Activated CD4-positive, alpha-beta T cell treated with anti-CD3 and anti-CD28 coated beads, Interleukin-2, amount 10 ng/mL, durations not matched to agents 24 days and 14 days (primary cell): Measurements from ENCODE around the gene RASA1. TPM values are rescaled to one million over a fixed set of nuclear protein-coding genes. Genes with fewer than 3 reads are reported as not detected.
A peak's percentile ranks its signal among the peaks of the same experiment; 100 is the strongest.

Experiments used
- DNase-seq: peaks from one replicate; pipeline ENCODE4 v3.0.0; 2022
- H3K27ac Mint-ChIP-seq: one replicate; pipeline ENCODE4 v1.8.0; 2022; ENCODE audit warnings: mild to moderate bottlenecking, mixed read lengths
- H3K27me3 Mint-ChIP-seq: one replicate; pipeline ENCODE4 v1.8.0; 2022; ENCODE audit warnings: mixed read lengths
- H3K36me3 Mint-ChIP-seq: one replicate; pipeline ENCODE4 v1.8.0; 2022; ENCODE audit warnings: low read depth, mild to moderate bottlenecking, mixed read lengths
- H3K4me1 Mint-ChIP-seq: one replicate; pipeline ENCODE4 v1.8.0; 2021; ENCODE audit warnings: mixed read lengths
- H3K4me3 Mint-ChIP-seq: one replicate; pipeline ENCODE4 v1.8.0; 2022; ENCODE audit warnings: mild to moderate bottlenecking, moderate library complexity, mixed read lengths
- H3K9me3 Mint-ChIP-seq: one replicate; pipeline ENCODE4 v1.8.0; 2021; ENCODE audit warnings: mixed read lengths
- intact Hi-C: fragments of 100-400 bp; cut with micrococcal nuclease; formaldehyde crosslinking; loops from one replicate; pipeline ENCODE4 v1.15.1; 2023
- total RNA-seq: library from RNA; stranded (reverse); gene quantifications from 2 replicates; pipeline ENCODE4 v1.2.3, GENCODE V29; 2022

The RASA1 gene
- total RNA-seq, 1 donor from 2014 or later, result 21.2 TPM

- intact Hi-C loops, result no loop called here
- no peak for DNase-seq
Measured at GRCh38 chr5:87408204-87408603, 140.5 kb downstream of the RASA1 start.

GRCh38 chr5:87410931-87411330 is 143.2 kb downstream of the RASA1 start:
- DNase-seq, result no peak
- Mint-ChIP-seq H3K36me3 (peaks cover 47% of the 10 kb centered on the region), H3K9me3 (no peaks in the 10 kb centered on the region), H3K27me3 (peaks cover 2% of the 10 kb centered on the region), H3K4me1 (peaks cover 43% of the 10 kb centered on the region), H3K4me3 (peak overlapping the region; percentile 84), H3K27ac (peak overlapping the region; percentile 27)
- intact Hi-C loops, result loop anchor here (5.0 to 10.0 kb wide), 3 partner anchors 69 to 854 kb away; partner anchors contain the start of gene TMEM161B

More at GRCh38 chr5:87408204-87408603, 140.5 kb downstream of the RASA1 start:
- Mint-ChIP-seq H3K4me3 (peak overlapping the region; percentile 3), H3K36me3 (peaks cover 66% of the 10 kb centered on the region), H3K9me3 (no peaks in the 10 kb centered on the region), H3K27me3 (no peaks in the 10 kb centered on the region), H3K27ac (no peak overlapping the region), H3K4me1 (peaks cover 49% of the 10 kb centered on the region)

GRCh38 chr5:87411586-87411972 is 143.9 kb downstream of the RASA1 start:
- Mint-ChIP-seq H3K4me3 (peak overlapping the region; percentile 96), H3K27me3 (peaks cover 3% of the 10 kb centered on the region), H3K36me3 (peaks cover 41% of the 10 kb centered on the region), H3K27ac (peak overlapping the region; percentile 94), H3K4me1 (peaks cover 38% of the 10 kb centered on the region), H3K9me3 (no peaks in the 10 kb centered on the region)
- no peak for DNase-seq
- intact Hi-C loops, result loop anchor here (5.0 to 10.0 kb wide), 3 partner anchors 69 to 853 kb away; partner anchors contain the start of gene TMEM161B

GRCh38 chr5:87411973-87412629 is 144.4 kb downstream of the RASA1 start:
- DNase-seq, result no peak
- Mint-ChIP-seq H3K27me3 (peaks cover 7% of the 10 kb centered on the region), H3K4me1 (peaks cover 33% of the 10 kb centered on the region), H3K27ac (peak overlapping the region; percentile 94), H3K36me3 (peaks cover 36% of the 10 kb centered on the region), H3K4me3 (peak overlapping the region; percentile 96), H3K9me3 (no peaks in the 10 kb centered on the region)
- intact Hi-C loops, result loop anchor here (1.0 to 10.0 kb wide), 6 partner anchors 70 to 853 kb away; partner anchors contain the start of genes COX7C, RASA1 and TMEM161B

- DNase-seq, result peak; percentile 99
- Mint-ChIP-seq H3K36me3 (peaks cover 29% of the 10 kb centered on the region), H3K27me3 (peaks cover 8% of the 10 kb centered on the region), H3K27ac (peak within 1 kb of the TSS; percentile 94), H3K9me3 (no peaks in the 10 kb centered on the region), H3K4me3 (peak within 1 kb of the TSS; percentile 96), H3K4me1 (peaks cover 31% of the 10 kb centered on the region)
- intact Hi-C loops, result loop anchor here (1.0 to 10.0 kb wide), 6 partner anchors 70 to 852 kb away; partner anchors contain the start of genes COX7C, RASA1 and TMEM161B
Measured at GRCh38 chr5:87412630-87413342, 145.1 kb downstream of the RASA1 start, which contains the start of gene CCNH. TSS of gene CCNH (minus strand) at chr5:87412930. CDS start at chr5:87412794, 136 bp downstream.

- H3K27ac Mint-ChIP-seq, result peak overlapping the region; percentile 94
- no peak for DNase-seq
- H3K36me3 Mint-ChIP-seq, result peaks cover 25% of the 10 kb centered on the region
- intact Hi-C loops, result loop anchor here (2.0 to 10.0 kb wide), 4 partner anchors 71 to 852 kb away; partner anchors contain the start of gene TMEM161B
- H3K4me3 Mint-ChIP-seq, result peak overlapping the region; percentile 96
- H3K9me3 Mint-ChIP-seq, result no peaks in the 10 kb centered on the region
- H3K27me3 Mint-ChIP-seq, result peaks cover 8% of the 10 kb centered on the region
- peaks cover 29% of the 10 kb centered on the region for H3K4me1 Mint-ChIP-seq
Measured at GRCh38 chr5:87413343-87413645, 145.6 kb downstream of the RASA1 start.

GRCh38 chr5:87418506-87418905 is 150.8 kb downstream of the RASA1 start:
- intact Hi-C loops, result loop anchor here (10.0 kb wide), 1 partner anchor 846 kb away; the partner anchor contains the start of gene TMEM161B
- no peak overlapping the region for H3K4me3 Mint-ChIP-seq
- no peaks in the 10 kb centered on the region for H3K9me3 Mint-ChIP-seq
- no peak for DNase-seq
- H3K4me1 Mint-ChIP-seq, result peaks cover 2% of the 10 kb centered on the region
- H3K27me3 Mint-ChIP-seq, result peaks cover 8% of the 10 kb centered on the region
- no peaks in the 10 kb centered on the region for H3K36me3 Mint-ChIP-seq
- no peak overlapping the region for H3K27ac Mint-ChIP-seq

- intact Hi-C loops, result loop anchor here (10.0 kb wide), 1 partner anchor 1263 kb away; no protein-coding TSS in a partner anchor
- H3K4me1 Mint-ChIP-seq, result no peaks in the 10 kb centered on the region
- DNase-seq, result no peak
- H3K36me3 Mint-ChIP-seq, result no peaks in the 10 kb centered on the region
- H3K27me3 Mint-ChIP-seq, result peaks cover 9% of the 10 kb centered on the region
- no peak overlapping the region for H3K4me3 Mint-ChIP-seq
- no peaks in the 10 kb centered on the region for H3K9me3 Mint-ChIP-seq
- H3K27ac Mint-ChIP-seq, result no peak overlapping the region
Measured at GRCh38 chr5:87421307-87421706, 153.6 kb downstream of the RASA1 start.

GRCh38 chr5:87423755-87424154 is 156.1 kb downstream of the RASA1 start:
- Mint-ChIP-seq H3K27me3 (peaks cover 6% of the 10 kb centered on the region), H3K27ac (no peak overlapping the region), H3K4me1 (no peaks in the 10 kb centered on the region), H3K9me3 (no peaks in the 10 kb centered on the region), H3K4me3 (no peak overlapping the region), H3K36me3 (no peaks in the 10 kb centered on the region)
- intact Hi-C loops, result loop anchor here (10.0 kb wide), 1 partner anchor 1261 kb away; no protein-coding TSS in a partner anchor
- no peak for DNase-seq

GRCh38 chr5:87430863-87431457 is 163.3 kb downstream of the RASA1 start:
- no peaks in the 10 kb centered on the region for H3K36me3 Mint-ChIP-seq
- intact Hi-C loops, result no loop called here

GRCh38 chr5:87432460-87432859 is 164.8 kb downstream of the RASA1 start:
- DNase-seq, result no peak
- intact Hi-C loops, result no loop called here
- H3K9me3 Mint-ChIP-seq, result no peaks in the 10 kb centered on the region
- H3K4me3 Mint-ChIP-seq, result no peak overlapping the region
- H3K36me3 Mint-ChIP-seq, result no peaks in the 10 kb centered on the region
- peaks cover 8% of the 10 kb centered on the region for H3K27me3 Mint-ChIP-seq
- no peak overlapping the region for H3K27ac Mint-ChIP-seq
- H3K4me1 Mint-ChIP-seq, result no peaks in the 10 kb centered on the region

More at GRCh38 chr5:87430863-87431457, 163.3 kb downstream of the RASA1 start:
- Mint-ChIP-seq H3K9me3 (no peaks in the 10 kb centered on the region), H3K27me3 (peaks cover 11% of the 10 kb centered on the region), H3K4me3 (no peak overlapping the region), H3K4me1 (no peaks in the 10 kb centered on the region), H3K27ac (no peak overlapping the region)
- no peak for DNase-seq

- Mint-ChIP-seq H3K27ac (no peak overlapping the region), H3K4me3 (no peak overlapping the region), H3K27me3 (peaks cover 7% of the 10 kb centered on the region), H3K4me1 (no peaks in the 10 kb centered on the region), H3K36me3 (no peaks in the 10 kb centered on the region), H3K9me3 (no peaks in the 10 kb centered on the region)
- no peak for DNase-seq
- intact Hi-C loops, result no loop called here
Measured at GRCh38 chr5:87433945-87434344, 166.3 kb downstream of the RASA1 start.

GRCh38 chr5:87434461-87434860 is 166.8 kb downstream of the RASA1 start:
- Mint-ChIP-seq H3K4me1 (no peaks in the 10 kb centered on the region), H3K36me3 (no peaks in the 10 kb centered on the region), H3K9me3 (no peaks in the 10 kb centered on the region), H3K4me3 (no peak overlapping the region), H3K27ac (no peak overlapping the region), H3K27me3 (peaks cover 7% of the 10 kb centered on the region)
- intact Hi-C loops, result no loop called here
- DNase-seq, result no peak
